Measurements from ENCODE around the gene PIP4P1.
"Not testable (repeated sequence)": the region's sequence is repeated elsewhere in the genome, so short reads cannot be mapped to it uniquely, and the experiment has no call there.

The PIP4P1 gene

DNA sequence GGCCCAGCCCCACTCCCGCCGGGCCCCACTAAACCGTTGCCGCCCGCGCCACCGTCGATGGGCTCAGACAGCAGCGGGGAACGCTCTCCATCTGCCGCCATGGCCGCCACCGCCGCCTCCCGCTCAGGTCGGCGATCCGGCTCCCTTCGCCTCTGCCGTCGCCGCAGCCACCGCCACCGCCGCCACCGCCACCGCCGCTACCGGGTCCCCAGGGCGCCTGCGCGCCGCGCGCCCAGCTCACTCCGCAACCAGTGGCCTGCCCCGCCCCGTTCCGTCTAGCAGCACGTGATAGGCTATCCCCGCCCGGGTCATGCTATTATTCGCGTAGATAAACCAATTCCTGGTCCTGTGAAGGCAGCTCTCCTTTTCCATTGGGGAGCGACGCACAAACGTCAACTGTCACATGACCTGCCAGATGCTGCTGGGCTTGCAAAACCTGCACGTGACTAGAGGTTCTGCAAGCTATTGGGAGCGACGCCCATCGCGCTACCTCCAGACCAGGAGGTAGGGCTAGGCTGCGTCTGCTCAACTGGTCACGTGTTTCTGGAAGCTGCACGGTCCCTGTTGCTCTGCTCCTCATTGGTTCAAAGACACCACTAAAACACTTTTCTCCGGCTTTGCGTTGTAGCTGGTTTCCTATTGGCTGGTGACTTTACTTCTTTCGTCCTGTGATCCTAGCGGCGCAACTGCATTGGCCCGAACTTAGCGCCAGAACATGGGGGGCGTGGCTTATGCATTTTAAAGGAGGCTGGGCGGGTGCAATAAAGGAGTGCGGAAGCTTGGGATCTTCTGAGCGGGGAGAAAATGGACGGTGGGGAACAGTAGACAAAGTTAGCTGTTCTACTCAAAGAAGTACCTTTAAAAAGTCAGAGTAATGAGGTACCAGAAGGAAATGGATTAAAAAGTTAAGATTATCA is at the start of gene PIP4P1:
PIP4P1 (minus strand) TSS at position 210 of the 917 bp plus-strand sequence; CDS start at position 101, 109 bp downstream.
- DNase-seq: peak; percentile 100

DNA sequence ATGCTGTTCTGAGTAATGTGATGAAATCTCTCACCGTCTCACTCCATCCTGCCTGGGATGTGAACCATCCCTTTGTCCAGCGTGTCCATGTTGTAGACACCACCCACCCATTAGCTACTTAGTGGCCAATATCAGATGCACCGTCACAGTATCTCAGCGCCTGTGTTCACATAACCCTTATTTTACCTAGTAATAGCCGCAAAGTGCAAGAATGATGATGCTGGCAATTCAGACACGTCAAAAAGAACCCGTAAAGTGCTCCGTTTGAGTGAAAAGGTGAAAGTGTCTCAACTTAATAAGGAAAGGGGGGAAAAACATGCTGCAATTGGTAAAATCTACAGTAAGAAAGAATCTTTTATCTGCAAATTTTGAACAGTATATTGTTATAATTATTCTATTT is 47.1 kb upstream of the PIP4P1 start:
- no peak for DNase-seq

DNA sequence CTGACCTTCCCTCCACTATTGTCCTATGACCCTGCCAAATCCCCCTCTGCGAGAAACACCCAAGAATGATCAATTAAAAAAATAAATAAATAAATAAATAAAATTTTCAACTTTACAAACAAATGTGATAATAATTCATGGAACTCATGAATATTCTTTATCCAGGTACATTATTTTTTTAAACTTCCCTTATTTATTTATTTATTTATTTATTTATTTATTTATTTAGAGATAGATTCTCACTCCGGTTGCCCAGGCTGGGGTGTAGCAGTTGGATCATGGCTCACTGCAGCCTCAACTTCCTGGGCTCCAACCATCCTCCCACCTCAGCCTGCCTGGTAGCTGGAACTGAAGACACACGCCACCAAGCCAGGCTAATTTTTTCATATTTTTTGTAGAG is 46.3 kb upstream of the PIP4P1 start:
- not testable (repeated sequence) for DNase-seq

DNA sequence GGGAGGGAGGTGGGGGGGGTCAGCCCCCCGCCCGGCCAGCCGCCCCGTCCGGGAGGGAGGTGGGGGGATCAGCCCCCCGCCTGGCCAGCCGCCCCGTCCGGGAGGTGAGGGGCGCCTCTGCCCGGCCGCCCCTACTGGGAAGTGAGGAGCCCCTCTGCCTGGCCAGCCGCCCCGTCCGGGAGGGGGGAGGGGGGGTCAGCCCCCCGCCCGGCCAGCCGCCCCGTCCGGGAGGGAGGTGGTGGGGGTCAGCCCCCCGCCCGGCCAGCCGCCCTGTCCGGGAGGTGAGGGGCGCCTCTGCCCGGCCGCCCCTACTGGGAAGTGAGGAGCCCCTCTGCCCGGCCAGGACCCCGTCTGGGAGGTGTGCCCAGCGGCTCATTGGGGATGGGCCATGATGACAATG is 45.5 kb upstream of the PIP4P1 start:
- DNase-seq: not testable (repeated sequence)

DNA sequence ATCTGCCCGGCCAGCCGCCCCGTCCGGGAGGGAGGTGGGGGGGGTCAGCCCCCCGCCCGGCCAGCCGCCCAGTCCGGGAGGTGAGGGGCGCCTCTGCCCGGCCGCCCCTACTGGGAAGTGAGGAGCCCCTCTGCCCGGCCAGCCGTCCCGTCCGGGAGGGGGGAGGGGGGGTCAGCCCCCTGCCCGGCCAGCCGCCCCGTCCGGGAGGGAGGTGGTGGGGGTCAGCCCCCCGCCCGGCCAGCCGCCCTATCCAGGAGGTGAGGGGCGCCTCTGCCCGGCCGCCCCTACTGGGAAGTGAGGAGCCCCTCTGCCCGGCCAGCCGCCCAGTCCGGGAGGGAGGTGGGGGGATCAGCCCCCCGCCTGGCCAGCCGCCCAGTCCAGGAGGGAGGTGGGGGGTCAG is 45.0 kb upstream of the PIP4P1 start:
- DNase-seq: not testable (repeated sequence)

DNA sequence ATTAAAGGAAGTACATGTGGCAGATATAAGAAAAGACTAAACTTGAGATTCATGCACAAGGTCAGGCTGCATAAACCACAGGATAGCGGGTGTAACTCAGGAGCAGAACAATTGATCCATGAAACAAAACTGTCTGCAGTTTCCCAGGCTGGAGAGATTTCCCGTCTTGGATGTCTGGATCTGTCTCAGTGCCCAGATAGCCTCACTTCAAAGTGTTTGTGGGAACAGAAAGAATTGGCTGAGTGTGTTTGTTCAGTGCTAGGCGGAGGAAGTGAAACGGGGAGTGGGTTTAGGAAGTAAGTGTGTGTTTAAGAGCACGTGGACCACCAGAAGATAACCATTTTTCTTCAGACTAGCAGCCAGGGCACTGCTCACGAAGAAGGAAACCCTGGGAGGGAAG is 42.7 kb upstream of the PIP4P1 start:
- DNase-seq: no peak

DNA sequence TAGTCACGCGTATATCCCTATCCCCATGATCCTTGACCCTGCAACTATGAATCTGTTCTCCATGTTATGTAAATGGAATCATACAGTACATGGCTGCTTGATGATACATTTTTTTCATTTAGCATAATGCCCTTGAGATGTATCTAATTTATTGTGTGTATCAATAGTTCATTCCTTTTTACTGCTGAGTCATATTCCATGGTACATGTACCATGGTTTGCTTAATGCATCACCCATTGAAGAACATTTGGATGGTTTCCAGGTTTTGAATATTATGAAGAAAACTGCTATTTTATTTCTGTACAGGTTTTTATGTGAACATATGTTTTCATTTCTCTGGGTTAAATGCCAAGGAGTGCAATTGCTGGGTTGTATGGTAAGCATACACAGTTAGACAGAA is 40.1 kb upstream of the PIP4P1 start:
- DNase-seq: peak; percentile 14

DNA sequence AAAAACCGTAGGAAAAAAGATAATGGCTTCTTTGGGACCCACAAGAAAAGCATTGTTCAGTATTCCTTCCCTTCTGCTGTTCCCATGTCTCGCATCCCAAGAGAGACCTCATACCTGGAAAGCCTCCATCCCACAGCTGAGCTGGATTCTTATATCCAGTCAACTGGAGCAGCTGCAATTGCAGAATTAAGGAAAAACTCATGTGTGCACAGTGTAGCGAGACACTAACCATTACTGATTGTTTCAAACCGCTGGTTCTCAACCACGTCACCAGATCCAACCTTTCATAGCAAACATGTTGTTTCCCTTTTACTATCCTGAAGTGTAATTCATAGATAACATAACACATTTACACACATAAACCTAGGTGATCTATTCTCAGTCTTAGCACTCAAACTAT is 38.6 kb upstream of the PIP4P1 start:
- DNase-seq: no peak

DNA sequence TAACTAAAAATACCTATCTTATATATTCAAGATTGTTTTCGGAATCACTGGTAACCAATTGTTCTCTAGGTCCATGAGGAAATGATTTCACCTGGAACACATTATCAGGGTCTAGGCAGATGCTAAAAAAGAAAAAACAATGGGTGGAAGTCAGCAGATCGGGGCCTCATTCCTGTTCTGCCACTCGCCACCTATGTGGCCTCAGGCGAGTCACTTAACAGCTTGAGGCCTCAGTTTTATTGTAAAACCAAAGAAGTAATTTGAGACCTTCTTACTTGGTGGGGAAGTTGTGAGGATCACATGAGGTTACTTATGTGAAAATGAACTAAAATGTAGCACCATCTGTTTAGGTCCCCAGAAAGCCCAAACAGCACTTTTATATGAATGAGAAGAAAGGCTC is 37.9 kb upstream of the PIP4P1 start:
- DNase-seq: no peak

DNA sequence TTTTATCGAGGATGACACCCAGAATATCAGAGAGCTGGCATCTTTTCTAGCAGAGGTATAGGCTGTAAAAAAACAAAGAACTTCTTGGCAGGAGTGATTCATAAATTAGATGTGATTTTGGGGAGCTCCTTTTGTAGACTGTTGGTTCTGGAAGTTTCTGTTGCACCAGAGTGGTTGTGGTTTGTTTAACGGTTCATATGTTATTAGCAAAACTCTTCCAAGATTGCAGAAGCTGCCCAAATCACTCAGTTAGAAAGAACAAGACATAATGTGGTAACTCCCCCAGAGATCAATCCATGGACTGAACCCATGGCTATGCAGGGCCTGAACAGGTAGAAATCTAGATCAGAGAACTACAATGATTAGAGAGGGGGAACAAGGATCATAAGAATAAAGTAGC is 37.4 kb upstream of the PIP4P1 start:
- no peak for DNase-seq

DNA sequence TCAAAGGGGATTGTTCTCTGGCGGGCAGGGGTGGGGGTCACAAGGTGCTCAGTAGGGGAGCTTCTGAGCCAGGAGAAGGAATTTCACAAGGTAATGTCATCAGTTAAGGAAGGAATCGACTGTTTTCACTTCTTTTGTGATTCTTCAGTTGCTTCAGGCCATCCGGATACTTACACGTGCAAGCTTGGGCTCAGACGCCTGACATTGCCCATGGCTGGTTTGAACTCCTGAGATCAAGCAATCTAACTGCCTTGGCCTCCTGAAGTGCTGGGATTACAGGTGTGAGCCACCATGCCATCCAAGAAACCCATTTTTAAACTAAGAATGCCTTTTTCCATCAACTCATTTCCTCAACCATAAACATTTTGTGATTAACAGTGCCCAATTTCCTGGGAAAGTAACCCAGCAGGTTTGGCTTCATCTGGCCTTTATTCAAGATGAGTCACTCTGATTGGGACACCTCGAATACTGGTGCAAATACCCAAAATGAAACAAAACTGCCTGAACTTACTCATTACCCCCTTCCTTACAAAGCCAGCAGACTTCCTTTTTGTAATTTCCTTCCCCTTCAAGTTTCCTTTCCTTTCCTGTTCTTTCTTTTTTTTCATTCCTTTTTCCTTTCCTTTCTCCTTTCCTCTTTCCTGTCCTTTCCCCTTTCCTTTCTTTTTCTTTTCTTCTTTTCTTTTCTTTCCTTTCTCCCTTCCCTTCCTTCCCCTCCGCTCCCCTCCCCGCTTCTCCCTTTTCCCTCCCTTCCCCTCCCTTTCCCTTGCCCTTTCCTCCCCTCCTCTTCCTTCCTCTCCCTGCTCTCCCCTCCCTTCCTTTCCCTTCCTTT is 33.9 kb upstream of the PIP4P1 start:
- peak; percentile 9 for DNase-seq

DNA sequence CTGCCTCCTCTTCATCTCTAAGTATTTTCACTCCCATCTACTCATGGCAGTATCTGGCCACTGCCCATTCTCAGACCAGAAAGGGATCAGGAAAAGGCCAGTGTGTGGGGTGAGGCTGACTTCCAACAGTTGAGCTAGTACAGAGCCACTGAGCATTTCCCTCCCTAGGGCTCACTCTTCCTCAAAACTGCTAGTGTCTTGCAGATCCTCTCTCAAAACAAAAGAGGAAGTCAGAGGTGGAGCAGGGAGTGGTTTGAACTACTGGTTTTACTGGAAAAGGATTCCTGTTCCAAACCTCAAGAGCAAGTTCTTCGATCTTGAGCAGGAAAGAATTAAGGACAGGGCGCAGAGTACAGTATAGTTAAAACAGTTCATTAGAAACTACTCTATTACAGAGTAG is 32.4 kb upstream of the PIP4P1 start:
- no peak for DNase-seq

DNA sequence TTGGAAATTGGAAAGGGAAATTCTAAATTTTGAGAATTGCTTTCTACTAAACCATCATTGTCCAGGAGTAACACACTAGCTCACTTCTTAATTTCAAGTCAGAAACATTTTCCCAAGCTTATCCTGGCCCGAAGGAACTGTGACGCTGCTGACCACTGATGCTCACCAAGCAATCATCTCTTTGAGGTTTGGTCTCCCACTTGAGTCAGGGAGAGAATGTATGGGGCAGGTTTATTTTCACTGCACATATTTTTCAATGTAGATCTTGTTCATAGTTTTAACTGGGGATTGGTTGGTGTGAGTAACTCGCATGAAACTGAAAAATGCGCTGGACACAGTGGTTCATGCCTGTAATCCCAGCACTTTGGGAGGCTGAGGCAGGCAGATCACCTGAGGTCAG is 31.3 kb upstream of the PIP4P1 start:
- DNase-seq: no peak

DNA sequence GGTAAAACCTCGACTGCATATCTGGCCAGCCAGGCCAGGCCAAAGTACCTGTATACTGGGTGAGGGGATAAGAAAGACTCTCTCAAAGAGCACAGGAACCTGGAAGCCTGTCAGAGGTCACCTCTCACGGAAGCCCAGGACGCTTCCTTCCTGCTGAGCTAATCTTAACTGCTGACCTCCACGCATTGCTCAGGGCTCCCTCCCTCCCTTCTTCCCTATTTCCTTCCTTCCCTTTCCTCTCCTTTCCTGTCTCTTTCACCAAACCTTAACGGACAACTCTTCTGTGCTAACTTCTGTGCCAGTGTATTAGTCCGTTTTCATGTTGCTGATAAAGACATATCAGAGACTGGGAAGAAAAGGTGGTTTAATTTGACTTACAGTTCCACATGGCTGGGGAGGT is 29.3 kb upstream of the PIP4P1 start:
- DNase-seq: no peak

DNA sequence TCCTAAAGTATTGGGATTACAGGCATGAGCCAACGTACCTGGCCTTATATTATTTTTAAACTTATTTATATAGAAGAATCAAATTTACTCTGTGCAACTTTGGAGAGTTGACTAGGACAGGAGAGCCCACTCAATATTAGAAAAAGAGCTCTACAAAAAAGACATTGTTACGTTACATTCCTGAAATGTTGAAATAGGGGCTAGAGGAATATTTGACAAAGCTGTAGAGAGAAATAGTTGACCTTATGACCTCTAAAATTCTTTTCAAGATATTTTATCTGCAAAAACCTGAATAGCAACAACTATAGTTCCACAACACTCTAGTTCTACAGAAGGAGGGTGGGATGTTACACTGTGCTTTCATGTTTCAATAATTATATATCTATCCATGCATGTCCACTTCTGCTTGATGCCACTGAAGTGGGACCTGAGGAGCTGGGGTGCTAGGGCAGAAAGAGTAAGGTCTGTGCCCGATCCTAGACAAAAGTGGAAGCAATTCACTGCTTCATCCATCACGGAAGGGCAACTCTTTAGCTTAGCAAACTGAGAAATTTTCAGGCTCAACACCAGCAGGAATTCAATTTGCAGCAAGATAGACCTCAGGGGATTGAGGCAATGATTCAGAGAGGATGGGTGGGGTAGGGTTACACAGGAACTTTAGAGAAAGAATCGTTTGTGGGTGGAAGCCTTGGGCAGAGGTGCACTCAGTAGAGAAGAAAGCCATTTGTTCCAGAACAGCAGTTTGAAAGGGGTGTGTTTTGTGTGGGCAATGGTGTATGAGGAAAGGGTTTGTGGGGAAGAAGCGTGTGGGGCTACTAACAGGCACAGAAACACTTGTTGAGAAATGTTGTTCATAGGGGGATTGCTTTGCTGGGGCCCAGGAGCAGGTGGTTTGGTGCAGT is 28.1 kb upstream of the PIP4P1 start:
- DNase-seq: peak; percentile 26

DNA sequence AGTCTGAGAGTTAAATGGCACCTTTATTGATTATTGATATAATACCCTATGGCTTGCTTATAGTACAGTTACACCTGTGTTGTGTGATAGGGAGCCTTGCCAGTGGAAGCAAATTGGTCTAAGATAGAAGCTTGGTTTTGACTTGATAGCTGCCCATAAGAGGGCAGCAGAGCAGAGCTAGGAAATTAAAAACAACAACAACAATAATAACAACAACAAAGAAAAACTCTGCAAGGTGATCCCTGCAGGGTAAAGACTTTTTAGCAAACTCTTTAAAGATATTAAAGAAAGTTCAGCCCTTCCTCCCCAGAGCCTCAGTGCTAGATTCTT is 26.1 kb upstream of the PIP4P1 start:
- DNase-seq: no peak

DNA sequence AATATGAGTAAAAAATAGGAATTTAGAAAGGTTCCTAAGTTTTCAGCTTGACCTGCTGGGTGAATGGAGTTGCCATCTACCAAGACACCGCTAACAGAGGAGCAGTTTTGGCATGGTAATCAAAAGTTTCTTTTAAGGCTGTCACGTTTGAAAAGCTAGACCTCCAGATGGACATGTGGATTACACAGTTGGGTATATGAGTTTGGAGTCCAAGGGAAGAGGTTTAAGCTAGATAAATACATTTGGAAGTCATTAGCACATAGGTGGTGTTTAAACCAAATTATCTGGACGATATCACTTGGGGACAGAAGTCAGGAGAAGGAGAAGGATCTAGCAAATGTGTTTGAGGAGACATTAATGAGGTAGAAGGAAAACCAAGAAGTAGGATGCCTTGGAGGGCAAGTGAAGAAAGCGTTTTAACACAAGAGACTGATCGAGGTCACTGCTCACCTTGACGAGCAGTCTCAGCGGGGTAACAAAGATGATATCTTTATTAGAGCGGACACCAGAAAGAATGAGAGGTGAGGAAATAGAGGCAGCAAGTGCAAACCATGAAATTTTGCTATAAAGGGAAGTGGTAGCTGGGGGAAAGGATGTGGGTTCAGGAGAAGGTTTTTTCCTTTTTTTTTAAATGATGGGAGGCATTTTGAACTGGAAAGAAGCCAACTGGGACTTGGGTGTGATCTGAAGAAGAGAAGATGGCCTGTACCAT is 25.6 kb upstream of the PIP4P1 start:
- DNase-seq: no peak

DNA sequence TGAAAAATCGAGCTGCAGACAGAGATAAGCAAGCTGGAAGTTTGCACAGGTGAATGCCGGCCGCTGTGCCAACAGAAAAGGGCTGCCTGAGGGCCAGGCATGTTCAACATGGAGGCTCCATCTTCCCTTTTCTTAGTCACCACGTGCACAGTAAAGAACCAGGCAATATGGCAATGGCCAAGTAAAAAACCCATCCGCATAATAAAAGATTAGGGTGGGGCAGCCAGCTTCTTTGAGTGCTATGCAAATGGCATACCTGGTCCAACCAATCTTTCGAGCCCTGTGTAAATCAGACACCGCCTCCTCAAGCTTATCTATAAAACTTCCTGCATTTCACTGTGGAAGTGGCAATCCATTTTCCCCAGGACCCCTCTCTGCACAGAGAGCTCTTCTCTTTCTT is 24.7 kb upstream of the PIP4P1 start:
- no peak for DNase-seq

DNA sequence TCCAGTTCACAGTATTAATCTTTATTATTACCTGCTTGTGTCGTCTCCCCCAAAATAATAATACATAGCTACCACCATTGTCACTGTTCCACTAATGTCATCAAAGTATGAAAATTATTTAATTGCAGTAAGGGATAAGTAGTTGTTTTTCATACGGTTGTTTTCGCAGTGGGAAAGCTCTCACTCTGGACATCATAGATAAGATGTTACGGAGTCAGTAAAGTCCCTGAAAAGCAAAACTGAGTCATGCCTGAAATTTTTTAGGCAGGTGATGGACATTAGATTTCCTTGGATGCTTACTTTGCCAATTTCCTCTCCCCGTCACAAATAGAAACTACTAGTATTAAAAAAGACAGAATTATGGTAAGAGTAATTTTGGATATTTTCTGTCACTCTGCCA is 21.1 kb upstream of the PIP4P1 start:
- DNase-seq: no peak

DNA sequence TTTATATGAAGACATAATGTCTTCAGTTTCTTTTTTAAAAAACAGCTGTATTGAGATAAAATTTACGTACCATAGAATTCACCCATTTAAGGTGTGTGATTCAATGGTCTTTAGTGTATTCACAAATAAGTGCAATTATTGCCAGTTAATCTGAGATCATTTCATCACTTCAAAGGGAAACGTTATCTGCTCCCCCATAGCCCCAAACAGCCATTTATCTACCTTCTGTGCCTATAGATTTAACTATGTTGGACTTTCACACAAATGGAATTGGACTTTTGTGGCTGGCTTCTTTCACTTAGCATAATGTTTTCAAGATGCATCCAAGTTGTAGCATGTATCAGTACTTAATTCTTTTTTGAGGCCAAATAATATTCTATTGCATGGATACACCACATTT is 17.7 kb upstream of the PIP4P1 start:
- DNase-seq: no peak

DNA sequence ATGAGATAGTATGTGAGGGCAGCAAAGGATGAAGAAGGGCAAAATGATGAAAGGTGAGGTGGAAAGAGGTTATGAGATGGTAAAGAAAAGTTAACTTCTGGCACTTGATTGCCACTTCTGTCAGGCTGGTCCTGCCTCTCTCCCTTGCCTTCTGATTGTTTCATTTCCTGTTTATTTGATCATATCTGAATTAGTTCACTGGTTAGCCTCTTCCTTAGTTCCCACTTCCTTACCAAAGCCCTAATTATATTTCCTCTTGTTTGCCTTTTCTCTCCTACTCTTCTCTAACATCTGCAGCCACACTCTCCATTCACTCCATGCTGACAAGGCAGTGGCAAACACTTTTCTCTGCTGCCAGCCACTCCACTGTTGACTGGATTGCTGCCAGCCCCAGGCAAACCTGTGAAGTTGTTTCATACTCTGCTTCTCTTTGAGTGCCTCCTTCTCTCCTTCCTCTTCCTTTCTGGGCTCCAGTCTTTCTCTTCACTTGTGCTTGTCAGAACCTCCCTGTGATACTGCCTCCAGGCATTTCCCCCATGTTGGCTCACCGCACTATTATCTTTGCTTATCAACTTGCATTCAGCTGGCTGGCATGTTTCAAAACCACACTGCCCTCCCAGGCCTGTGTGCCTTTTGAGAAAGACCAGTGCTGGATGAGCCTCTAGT is 16.1 kb upstream of the PIP4P1 start:
- DNase-seq: no peak

DNA sequence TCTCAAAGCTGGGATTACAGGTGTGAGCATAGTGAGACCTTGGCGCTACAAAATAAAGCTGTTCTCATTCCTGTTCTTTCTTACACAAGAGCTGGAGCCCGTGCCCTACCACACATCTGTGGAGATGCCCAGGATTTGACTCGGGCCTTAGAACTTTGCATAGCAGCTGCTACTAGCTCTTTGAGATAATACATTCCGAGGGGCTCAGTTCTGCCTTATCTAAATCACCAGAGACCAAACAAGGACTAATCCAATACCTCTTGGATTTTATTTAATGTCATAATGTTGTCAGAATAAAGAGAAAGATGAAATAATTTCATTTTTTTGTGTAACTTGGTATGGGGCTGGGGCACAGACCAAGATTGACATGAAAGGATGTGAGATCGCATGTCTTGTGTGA is 15.5 kb upstream of the PIP4P1 start:
- no peak for DNase-seq

Measured in fibroblast of upper back skin (primary cell).